Testis (tissue), 2 donors: Measurements from ENCODE around the gene ZBTB12.

Experiments used
- POLR2A ChIP-seq: fragments of 450-650 bp; IDR thresholded peaks from one replicate; pipeline ENCODE4 v1.6.1; 2017; ENCODE audit warnings: antibody characterized with exemption, mild to moderate bottlenecking, moderate library complexity
- TF ChIP-seq, protein P1 (sequence below), 3 experiments: fragments of 450-650 bp in 2 of 3; fragments of 200-600 bp in 1 of 3; sonication (generic) in 1 of 3; IDR thresholded peaks; one replicate each; pipeline ENCODE4 v1.5.1; 2016 to 2019; ENCODE audit warnings: antibody characterized with exemption in 3 of 3, mild to moderate bottlenecking in 2 of 3, moderate library complexity in 1 of 3

DNA sequence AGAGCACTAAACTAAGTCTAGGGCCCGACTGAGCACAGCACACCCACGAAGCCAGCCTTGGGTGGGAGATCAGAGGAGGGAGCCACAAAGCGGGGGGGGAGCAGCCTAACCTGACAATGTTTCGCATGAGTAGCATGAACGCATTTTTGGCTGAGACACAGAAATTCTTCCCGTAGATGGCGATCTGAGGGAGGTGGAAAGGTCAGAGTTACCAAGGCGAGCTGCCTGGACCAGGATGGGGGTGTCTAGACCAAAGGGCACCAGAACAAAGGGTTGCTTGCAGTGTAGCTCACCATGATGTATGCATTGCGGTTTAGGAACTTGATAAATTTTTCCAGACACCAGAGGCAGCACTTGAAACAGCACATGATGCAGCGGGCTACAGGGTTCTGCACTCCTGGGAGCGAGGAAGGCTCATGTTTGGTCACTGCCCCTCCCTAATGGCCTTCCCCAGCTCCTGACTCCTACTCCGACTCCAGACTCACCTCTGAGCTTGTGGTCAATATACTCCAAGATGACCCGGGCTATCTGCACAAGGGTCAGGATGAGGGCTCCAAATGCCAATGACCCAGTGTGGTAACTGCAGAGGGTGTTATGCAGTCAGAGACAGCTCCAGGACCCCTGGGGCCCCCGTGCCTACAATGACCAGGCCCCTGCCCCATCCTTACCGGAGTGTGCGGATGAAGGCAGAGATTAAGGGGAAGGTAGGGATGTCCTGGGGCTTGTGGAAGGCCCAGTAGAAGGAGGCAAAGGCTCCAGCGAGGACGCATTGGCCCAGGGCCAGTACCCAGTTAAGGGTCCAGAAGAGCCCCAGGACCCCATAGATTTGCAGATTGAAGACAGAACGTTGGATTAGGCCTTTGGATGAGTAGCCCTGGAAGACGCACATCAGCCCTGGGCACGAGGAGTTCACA is 36.4 kb downstream of the ZBTB12 start:
- TF ChIP-seq, protein P1, sequence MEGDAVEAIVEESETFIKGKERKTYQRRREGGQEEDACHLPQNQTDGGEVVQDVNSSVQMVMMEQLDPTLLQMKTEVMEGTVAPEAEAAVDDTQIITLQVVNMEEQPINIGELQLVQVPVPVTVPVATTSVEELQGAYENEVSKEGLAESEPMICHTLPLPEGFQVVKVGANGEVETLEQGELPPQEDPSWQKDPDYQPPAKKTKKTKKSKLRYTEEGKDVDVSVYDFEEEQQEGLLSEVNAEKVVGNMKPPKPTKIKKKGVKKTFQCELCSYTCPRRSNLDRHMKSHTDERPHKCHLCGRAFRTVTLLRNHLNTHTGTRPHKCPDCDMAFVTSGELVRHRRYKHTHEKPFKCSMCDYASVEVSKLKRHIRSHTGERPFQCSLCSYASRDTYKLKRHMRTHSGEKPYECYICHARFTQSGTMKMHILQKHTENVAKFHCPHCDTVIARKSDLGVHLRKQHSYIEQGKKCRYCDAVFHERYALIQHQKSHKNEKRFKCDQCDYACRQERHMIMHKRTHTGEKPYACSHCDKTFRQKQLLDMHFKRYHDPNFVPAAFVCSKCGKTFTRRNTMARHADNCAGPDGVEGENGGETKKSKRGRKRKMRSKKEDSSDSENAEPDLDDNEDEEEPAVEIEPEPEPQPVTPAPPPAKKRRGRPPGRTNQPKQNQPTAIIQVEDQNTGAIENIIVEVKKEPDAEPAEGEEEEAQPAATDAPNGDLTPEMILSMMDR (IDR thresholded peaks at IDR 0.05): no peak
- TF ChIP-seq POLR2A: no peak
